ENCODE measurements around the gene NDST3.
"Not testable (repeated sequence)": the region's sequence is repeated elsewhere in the genome, so short reads cannot be mapped to it uniquely, and the experiment has no call there.

The NDST3 gene

DNA sequence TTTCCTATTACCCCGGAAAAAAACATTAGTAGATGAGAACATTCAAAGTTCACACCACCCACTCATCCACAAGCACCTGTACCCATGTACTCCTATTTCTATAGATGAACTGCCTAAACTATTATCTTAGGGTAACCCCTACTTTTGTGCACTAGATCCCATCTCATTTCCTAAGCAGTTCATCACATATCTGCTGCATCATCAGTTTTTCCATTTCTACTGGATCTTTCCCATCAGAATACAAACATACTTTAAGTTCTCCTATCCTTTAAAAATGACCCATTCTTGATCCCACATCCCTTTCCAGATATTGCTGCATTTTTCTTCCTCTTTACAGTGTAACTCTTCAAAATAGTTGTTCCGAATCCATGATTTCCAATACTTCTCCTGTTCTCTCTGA lies 237.5 kb downstream of the NDST3 start:
- DNase-seq (ENCODE audit: low read depth, low spot score) = no peak

DNA sequence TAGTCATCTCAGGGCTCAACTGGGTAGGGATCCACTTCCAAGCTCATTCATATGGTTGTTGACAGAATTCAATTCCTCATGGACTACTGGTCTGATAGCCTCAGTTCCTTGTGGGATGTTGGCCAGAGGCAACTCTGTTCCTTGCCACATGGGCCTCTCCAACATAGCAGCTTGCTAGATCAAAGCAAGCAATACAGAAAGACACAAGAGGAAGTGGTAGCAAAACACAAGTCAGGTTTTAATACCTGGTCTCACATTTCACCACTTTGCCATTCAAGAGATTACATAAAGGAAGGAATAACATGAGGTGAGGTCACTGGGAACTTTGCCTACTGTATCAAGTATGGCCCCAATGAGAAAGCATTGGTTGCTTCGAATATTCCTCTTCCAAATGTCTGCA lies 239.4 kb downstream of the NDST3 start:
- DNase-seq (ENCODE audit: low read depth, low spot score) = no peak

GRCh38 chr4:118276580-118276979 lies 242.3 kb downstream of the NDST3 start:
- DNase-seq (ENCODE audit: low read depth, low spot score) = no peak

DNA sequence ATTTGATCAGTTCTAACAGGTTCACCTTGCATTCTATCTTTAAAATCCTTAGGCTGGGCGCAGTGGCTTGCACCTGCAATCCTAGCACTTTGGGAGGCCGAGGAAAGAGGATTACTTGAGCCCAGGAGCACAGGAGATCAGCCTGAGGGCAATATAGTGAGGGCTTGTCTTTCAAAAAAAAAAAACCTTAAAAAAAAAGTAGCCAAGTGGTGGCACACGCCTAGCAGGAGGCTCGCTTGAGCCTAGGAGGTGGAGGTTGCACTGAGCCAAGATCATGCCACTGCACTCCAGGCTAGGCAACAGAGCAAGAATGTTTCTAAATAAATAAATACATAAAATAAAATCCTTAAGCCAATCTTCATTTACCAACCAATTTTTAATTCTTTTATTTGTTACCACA lies 243.0 kb downstream of the NDST3 start:
- DNase-seq (ENCODE audit: low read depth, low spot score) = no peak

GRCh38 chr4:118278473-118279274 lies 244.4 kb downstream of the NDST3 start:
- peak; percentile 98 for DNase-seq (ENCODE audit: low read depth, low spot score)

DNA sequence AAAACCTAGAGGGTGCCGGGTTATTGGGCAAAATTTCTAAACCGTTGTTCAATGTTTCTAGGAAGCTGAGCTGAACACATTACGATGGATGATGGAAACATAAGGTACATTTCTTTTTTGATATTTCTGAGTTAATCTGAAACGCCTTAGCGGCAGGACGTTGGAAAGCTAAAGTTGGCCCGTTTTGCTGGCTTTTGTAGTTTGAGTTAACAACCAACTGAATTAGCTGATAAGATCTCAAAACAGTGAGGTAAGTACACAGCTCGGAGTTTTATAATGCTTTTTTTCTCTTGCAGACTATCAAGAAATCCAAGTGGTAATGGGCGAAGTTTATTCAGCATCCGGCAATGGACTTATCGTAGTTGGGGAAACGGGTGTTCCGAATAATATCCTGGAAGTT lies 245.0 kb downstream of the NDST3 start:
- no peak for DNase-seq (ENCODE audit: low read depth, low spot score)

DNA sequence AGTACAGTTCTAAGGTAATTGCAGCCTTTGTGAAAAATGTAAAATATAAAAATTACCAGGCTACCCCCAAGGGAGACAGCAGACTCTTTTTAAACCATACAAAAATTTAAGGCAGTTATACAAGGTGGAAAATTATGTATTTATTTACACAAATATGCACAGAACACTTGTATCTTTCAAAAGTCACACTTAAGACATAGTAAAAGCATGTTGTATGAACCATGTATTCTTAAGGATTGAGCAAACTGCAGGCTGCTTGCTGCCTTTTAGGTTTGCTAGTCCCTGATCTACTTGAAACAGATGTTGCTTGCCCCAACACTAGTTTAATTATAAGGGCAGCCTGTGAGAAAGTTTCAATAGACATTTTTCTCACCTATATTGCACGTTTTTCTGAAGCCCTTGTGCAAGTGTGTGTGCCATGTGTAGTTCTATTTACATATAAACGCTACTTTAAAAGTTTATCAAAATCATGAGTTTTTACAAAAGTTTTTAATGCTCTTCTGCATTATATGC lies 245.7 kb downstream of the NDST3 start:
- DNase-seq (ENCODE audit: low read depth, low spot score) = no peak

GRCh38 chr4:118280501-118281218 lies 246.4 kb downstream of the NDST3 start:
- no peak for DNase-seq (ENCODE audit: low read depth, low spot score)

- DNase-seq (ENCODE audit: low read depth, low spot score) = no peak
Observed at GRCh38 chr4:118281611-118282442, 247.5 kb downstream of the NDST3 start.

DNA sequence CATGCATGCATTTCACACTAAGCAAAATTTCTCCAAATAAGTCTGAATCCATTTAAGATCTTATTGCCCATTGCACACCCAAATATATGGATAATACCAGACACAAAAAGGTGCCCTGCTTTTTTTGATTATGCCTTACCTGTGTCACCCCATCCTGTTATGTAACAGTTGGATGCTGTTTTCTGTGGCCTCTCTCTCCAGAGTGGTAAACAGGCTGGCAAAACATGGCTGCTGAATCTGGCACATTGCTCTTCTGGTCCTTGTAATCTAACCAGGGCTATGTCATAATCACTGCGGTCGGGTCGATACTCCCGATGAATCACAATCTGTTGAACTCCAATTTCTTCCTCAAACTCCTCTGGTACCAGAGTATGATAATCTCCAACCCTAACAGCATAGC lies 248.4 kb downstream of the NDST3 start:
- no peak for DNase-seq (ENCODE audit: low read depth, low spot score)

GRCh38 chr4:118284169-118284568 lies 249.9 kb downstream of the NDST3 start:
- DNase-seq (ENCODE audit: low read depth, low spot score) = no peak

DNA sequence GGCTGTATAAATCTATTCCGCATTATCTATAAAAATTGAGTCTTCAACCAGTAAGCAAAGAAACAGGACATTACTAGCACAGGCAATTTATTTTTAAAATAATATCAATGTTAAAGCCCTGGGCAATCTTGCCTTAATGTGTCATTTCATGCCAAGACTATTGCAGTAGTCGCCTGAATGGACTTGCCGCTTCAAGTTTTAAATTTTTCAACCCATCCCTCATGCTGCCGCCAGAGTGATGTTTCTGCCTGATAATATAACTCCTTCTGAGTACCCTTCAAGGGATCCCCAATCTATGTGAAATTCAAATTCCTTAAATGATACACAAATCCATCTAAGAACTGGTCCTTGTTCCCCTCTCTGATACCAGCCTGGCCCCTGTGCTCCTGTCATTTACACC lies 251.6 kb downstream of the NDST3 start:
- DNase-seq (ENCODE audit: low read depth, low spot score) = no peak

GRCh38 chr4:118286685-118287084 lies 252.4 kb downstream of the NDST3 start:
- no peak for DNase-seq (ENCODE audit: low read depth, low spot score)

GRCh38 chr4:118287711-118288451 lies 253.6 kb downstream of the NDST3 start:
- DNase-seq (ENCODE audit: low read depth, low spot score) = no peak

DNA sequence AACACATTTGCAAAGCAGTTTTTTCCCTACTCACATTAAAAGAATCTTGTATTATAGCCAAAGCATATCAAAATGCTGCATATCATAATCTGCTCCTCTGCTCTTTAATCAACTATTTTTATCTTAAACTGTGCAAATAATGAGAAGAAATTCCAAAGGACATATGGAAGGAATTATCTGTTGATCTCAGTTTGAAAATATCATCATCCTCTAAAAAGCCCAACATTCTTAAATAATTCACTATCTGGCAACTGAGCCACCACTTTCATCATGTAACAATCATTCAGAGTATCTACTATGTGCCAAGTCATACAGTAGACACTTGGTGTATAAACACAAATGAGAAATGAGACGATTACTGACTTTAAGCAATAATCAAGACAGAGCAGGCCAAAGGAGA lies 255.5 kb downstream of the NDST3 start:
- DNase-seq (ENCODE audit: low read depth, low spot score) = no peak

GRCh38 chr4:118290951-118291350 lies 256.7 kb downstream of the NDST3 start:
- no peak for DNase-seq (ENCODE audit: low read depth, low spot score)

DNA sequence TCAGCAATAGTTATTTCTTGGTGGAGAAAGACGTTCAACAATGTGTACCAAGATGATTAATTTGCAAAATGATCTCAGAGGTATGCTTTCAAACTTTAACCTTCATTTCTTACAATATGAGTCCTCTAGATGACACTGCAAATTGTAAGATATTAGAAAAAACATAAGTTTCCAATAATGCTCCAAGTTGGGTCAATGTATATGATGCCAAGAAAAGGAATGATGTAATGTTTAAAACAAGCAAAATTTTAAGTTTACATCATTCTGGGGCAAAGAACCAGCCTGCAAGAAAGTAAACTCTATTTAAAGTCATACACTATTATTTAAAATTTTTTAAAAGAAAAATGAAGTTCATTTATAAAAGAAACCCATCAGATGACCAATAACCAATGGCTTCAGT lies 262.4 kb downstream of the NDST3 start:
- DNase-seq (ENCODE audit: low read depth, low spot score) = no peak

- DNase-seq (ENCODE audit: low read depth, low spot score) = not testable (repeated sequence)
Observed at GRCh38 chr4:118299619-118300018, 265.3 kb downstream of the NDST3 start.

DNA sequence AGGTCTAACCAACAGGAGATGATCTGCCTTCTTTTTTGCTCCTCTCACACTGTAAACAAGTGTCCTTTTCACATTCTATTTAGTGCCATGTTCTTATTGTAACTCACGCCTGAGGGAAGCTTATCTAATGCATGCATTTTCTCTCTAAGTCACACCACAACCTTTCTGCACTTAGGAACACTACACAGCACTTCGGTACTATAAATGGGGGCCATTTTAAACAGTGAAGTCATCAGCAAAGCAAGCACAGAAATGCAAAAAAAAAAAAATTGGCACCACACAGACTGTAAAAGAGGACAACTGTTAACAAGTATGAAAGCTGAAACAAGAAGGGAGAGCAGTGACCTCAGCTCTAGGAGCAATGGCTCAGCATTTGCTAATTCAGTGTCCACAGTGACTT lies 273.4 kb downstream of the NDST3 start:
- no peak for DNase-seq (ENCODE audit: low read depth, low spot score)
